Thoracic aorta (tissue), 2 donors: ENCODE results near the gene ACOT11. TPM values are rescaled to one million over a fixed set of nuclear protein-coding genes. Genes with fewer than 3 reads are reported as not detected.
A peak's percentile ranks its signal among the peaks of the same experiment; 100 is the strongest.

ENCODE experiments used
- ATAC-seq: fragments of 150-250 bp; one replicate; pipeline ENCODE4 v1.8.0; 2017; ENCODE audit warnings: low read depth; ENCODE audit not compliant: insufficient number of reproducible peaks, low FRiP score
- DNase-seq: peaks from one replicate; pipeline ENCODE4 v3.0.0-alpha.2; 2020; ENCODE audit warnings: low spot score
- H3K27ac ChIP-seq, 2 donors: fragments of 200-600 bp; sonication (generic); 1 replicate in 1 of 2; 2 replicates in 1 of 2; pipeline ENCODE4 v1.5.1; 2016; ENCODE audit warnings: mild to moderate bottlenecking in 2 of 2, moderate library complexity in 2 of 2
- H3K27me3 ChIP-seq: fragments of 200-600 bp; sonication (generic); replicated peaks from 2 replicates; pipeline ENCODE4 v1.6.0; 2016; ENCODE audit warnings: mild to moderate bottlenecking; ENCODE audit not compliant: insufficient read depth
- H3K36me3 ChIP-seq: fragments of 200-600 bp; sonication (generic); one replicate; pipeline ENCODE4 v1.5.1; 2016
- H3K4me1 ChIP-seq, 2 donors: fragments of 200-600 bp; sonication (generic); 1 replicate in 1 of 2; 2 replicates in 1 of 2; pipeline versions ENCODE4 v1.5.1 to v1.6.0; 2016; ENCODE audit warnings: low read depth in 2 of 2, mild to moderate bottlenecking in 1 of 2; ENCODE audit not compliant: control insufficient read depth in 1 of 2
- H3K4me3 ChIP-seq: fragments of 200-600 bp; sonication (generic); 2 replicates; pipeline ENCODE4 v1.5.1; 2016; ENCODE audit warnings: mild to moderate bottlenecking
- H3K9me3 ChIP-seq: fragments of 200-600 bp; sonication (generic); 2 replicates; pipeline ENCODE4 v1.5.1; 2016
- total RNA-seq, 2 donors: library from RNA; depleted of rRNA; stranded (reverse); fragments of >200 nt; gene quantifications; one replicate each; pipeline versions ENCODE4 v1.1.0 to v1.2.3, GENCODE V29; 2016
- TF ChIP-seq, protein P1 (sequence below): fragments of 200-600 bp; sonication (generic); IDR thresholded peaks from one replicate; pipeline ENCODE4 v1.5.1; 2019; ENCODE audit warnings: antibody characterized with exemption

Gene ACOT11
- total RNA-seq, 2 donors from 2014 or later: 19.3 to 23.6 TPM

DNA sequence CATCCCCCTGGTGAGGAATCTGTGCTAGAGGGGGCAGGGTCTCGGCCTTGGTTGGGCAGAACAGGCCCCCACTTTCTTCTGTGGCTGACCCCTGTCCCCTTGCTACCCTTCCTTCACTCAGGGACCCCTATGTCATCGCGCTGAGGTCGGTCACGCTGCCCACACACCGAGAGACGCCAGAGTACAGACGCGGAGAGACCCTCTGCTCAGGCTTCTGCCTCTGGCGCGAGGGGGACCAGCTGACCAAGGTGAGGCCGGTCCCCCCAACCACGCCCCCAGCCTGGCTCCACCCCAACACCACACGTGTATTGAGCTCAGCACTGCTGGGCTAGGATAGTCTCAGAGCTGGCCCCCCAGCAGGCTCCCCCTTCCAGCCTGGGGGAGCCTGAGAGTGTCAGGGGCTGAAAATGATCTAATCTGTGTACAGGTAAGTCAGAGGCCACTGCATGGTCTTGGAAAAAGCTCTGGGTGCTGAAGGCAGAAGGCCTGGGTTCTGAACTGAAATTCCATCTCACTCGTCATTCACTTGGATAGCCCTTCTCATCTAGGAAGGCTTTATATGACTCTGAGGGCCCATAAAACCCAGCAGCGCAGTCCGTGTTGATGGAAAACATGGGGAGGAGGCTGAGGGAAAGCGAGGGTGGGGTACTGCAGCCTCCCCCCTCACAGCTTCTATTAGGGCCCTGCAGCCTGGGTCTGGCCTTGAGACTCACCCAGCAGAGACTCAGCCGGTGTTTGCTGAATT is 60.0 kb downstream of the ACOT11 start:
- H3K4me3 ChIP-seq: no peak overlapping the region
- TF ChIP-seq, protein P1, sequence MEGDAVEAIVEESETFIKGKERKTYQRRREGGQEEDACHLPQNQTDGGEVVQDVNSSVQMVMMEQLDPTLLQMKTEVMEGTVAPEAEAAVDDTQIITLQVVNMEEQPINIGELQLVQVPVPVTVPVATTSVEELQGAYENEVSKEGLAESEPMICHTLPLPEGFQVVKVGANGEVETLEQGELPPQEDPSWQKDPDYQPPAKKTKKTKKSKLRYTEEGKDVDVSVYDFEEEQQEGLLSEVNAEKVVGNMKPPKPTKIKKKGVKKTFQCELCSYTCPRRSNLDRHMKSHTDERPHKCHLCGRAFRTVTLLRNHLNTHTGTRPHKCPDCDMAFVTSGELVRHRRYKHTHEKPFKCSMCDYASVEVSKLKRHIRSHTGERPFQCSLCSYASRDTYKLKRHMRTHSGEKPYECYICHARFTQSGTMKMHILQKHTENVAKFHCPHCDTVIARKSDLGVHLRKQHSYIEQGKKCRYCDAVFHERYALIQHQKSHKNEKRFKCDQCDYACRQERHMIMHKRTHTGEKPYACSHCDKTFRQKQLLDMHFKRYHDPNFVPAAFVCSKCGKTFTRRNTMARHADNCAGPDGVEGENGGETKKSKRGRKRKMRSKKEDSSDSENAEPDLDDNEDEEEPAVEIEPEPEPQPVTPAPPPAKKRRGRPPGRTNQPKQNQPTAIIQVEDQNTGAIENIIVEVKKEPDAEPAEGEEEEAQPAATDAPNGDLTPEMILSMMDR: no peak
- H3K36me3 ChIP-seq: peaks cover 13% of the 10 kb centered on the region

DNA sequence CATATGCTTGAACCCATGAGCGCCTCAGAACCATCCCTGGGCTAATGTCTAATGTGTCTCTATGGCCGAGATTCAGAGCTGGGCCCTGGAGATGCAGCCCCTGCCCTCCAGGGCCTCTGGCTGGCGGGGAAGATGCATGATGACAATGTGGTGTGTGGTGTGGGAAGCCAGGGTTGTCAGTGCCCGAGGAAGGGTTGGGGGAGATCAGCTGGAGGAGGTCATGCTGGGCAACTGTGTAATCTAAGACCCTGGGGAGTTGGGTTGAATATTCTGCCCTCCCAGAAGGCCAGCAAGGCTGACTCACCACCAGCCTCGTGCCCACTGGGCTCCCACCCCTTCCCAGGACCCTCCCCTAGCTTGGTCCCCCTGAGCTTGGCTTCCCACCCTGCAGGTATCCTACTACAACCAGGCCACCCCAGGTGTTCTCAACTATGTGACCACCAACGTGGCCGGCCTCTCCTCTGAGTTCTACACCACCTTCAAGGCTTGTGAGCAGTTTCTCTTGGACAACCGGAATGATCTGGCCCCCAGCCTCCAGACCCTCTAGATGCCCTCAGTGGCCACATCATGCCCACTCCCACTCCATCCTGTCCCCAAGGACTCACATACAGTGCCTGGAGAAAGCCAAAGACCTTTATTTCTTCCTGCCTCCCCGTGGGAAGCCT is 60.7 kb downstream of the ACOT11 start:
- peaks cover 13% of the 10 kb centered on the region for H3K36me3 ChIP-seq
- H3K27ac ChIP-seq: no peak overlapping the region
- no peaks in the 10 kb centered on the region for H3K9me3 ChIP-seq
- no peaks in the 10 kb centered on the region for H3K27me3 ChIP-seq
- TF ChIP-seq, protein P1: no peak
- peaks cover 4 to 23% of the 10 kb centered on the region in 2 donors for H3K4me1 ChIP-seq
- ATAC-seq (no peak), DNase-seq (no peak)
- H3K4me3 ChIP-seq: no peak overlapping the region

More for the DNA sequence above, 60.0 kb downstream of the ACOT11 start:
- no peak for DNase-seq
- peaks cover 4 to 17% of the 10 kb centered on the region in 2 donors for H3K4me1 ChIP-seq
- H3K27me3 ChIP-seq: no peaks in the 10 kb centered on the region
- no peak overlapping the region for H3K27ac ChIP-seq
- H3K9me3 ChIP-seq: no peaks in the 10 kb centered on the region
- no peak for ATAC-seq

DNA sequence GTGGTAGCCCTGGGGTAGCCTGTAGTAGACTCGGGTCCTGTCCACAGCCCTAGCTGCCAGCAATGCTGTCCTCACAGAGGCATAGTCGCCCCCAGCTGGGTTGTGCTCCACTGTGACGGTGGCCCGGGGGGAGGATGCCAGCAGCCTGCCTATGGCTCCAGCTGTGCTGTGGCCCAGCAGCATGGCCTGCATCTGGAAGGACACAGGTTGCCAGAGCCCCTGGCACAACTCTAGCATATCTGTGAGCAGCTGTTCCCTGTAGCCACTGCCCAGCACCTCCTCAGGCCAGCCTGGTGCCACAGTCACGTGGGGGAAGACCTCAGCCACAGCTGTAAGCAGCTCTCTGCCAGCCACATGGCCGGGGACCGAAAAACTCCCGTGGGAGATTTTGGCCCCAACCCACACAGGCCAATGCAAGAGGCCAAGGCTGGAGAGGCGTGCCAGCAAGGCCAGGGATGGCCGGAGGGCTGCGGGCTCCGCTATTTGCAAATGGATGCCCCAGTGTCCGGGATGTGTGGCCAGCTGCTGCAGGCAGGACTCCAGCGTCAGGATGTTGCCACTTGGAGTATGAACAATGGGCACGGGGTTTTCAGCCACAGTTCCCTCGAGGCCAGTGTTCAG is 61.4 kb downstream of the ACOT11 start:
- ATAC-seq (no peak), DNase-seq (no peak)
- Histone ChIP-seq H3K4me3 (no peak overlapping the region), H3K9me3 (no peaks in the 10 kb centered on the region), H3K4me1 (peaks cover 4 to 26% of the 10 kb centered on the region in 2 donors), H3K36me3 (peaks cover 11% of the 10 kb centered on the region), H3K27me3 (no peaks in the 10 kb centered on the region), H3K27ac (peak overlapping the region in 1 of 2 donors; percentile 30)
- TF ChIP-seq, protein P1: no peak

DNA sequence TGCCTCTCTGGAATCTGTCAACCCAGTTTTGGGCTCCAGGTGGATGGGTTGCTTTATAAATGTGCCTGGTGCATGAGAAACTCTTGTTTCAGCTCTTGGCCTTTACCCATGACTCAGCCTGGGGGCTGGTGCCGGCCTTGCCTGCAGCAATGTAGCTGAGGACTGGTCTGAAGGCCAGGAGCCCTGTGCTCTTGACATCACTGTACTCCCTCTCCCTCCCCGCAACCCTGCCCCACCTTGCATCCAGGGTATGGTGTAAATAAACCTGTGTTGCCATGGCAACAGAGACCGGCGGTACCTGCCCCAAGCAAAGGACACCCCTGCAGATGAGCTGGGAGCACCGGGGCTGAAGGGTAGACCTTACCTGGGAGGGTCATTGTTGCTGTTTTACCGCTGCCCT is 62.0 kb downstream of the ACOT11 start:
- TF ChIP-seq, protein P1: no peak
- no peak for ATAC-seq
- Histone ChIP-seq H3K36me3 (peaks cover 8% of the 10 kb centered on the region), H3K4me3 (no peak overlapping the region), H3K27ac (no peak overlapping the region), H3K4me1 (peaks cover 4 to 26% of the 10 kb centered on the region in 2 donors), H3K9me3 (no peaks in the 10 kb centered on the region), H3K27me3 (no peaks in the 10 kb centered on the region)
- DNase-seq: no peak
